ENCODE data around the gene ABCC2. TPM values are rescaled to one million over a fixed set of nuclear protein-coding genes. Genes with fewer than 3 reads are reported as not detected.

The ABCC2 gene
- total and polyA plus RNA-seq, 2 donors (not counting 1 experiment from before 2014, with no cell fraction given), result 0.17 to 0.66 TPM

GRCh38 chr10:99787782-99788445 lies 5.5 kb downstream of the ABCC2 start:
- H3K9me3 ChIP-seq (ENCODE audit: control insufficient read depth, insufficient read depth, low read depth, low read length), result no peaks in the 10 kb centered on the region
- DNase-seq (ENCODE audit: low read depth in 2 of 2), result no peak
- peak overlapping the region; percentile 71 for H3K4me2 ChIP-seq (ENCODE audit: extremely low read depth, insufficient read depth, low read length)

GRCh38 chr10:99788598-99789256 lies 6.3 kb downstream of the ABCC2 start:
- peak; percentile 94 for DNase-seq (ENCODE audit: low read depth in 2 of 2)
- peaks cover 14% of the 10 kb centered on the region for H3K4me1 ChIP-seq (ENCODE audit: control insufficient read depth, extremely low read depth, insufficient read depth, low read length)
- H3K27me3 ChIP-seq (ENCODE audit: control insufficient read depth, insufficient read depth, low read length), result no peaks in the 10 kb centered on the region
- TF ChIP-seq CTCF (conservative IDR thresholded peaks at IDR 0.05 in 1 of 2, IDR thresholded peaks at IDR 0.05 in 1 of 2; ENCODE audit: low read depth in 1 of 2, low read length in 2 of 2) (no peak), EZH2 (IDR thresholded peaks at IDR 0.05; ENCODE audit: low read length, missing control alignments) (no peak)
- H2AFZ ChIP-seq (ENCODE audit: low read length), result peak overlapping the region; percentile 43
- H3K9me3 ChIP-seq (ENCODE audit: control insufficient read depth, insufficient read depth, low read depth, low read length), result no peaks in the 10 kb centered on the region
- no peaks in the 10 kb centered on the region for H4K20me1 ChIP-seq (ENCODE audit: control insufficient read depth, extremely low read depth, insufficient read depth, low read length)
- H3K27ac ChIP-seq (ENCODE audit: insufficient read depth, low read length), result peak overlapping the region; percentile 4
- peak overlapping the region in 1 of 4 experiments; percentile 23 for H3K4me3 ChIP-seq (replicated peaks in 1 of 4; ENCODE audit: control extremely low read depth in 1 of 4, insufficient read depth in 1 of 4, low read depth in 3 of 4, low read length in 4 of 4)
- H3K9ac ChIP-seq (ENCODE audit: insufficient read depth, low read length), result no peak overlapping the region
- H3K79me2 ChIP-seq (ENCODE audit: control insufficient read depth, insufficient read depth, low read length), result no peaks in the 10 kb centered on the region
- peak overlapping the region; percentile 71 for H3K4me2 ChIP-seq (ENCODE audit: extremely low read depth, insufficient read depth, low read length)
- no peaks in the 10 kb centered on the region for H3K36me3 ChIP-seq (ENCODE audit: control insufficient read depth, insufficient read depth, low read length)

More at GRCh38 chr10:99787782-99788445, 5.5 kb downstream of the ABCC2 start:
- H3K4me3 ChIP-seq (replicated peaks in 1 of 4; ENCODE audit: control extremely low read depth in 1 of 4, insufficient read depth in 1 of 4, low read depth in 3 of 4, low read length in 4 of 4), result no peak overlapping the region
- no peaks in the 10 kb centered on the region for H3K36me3 ChIP-seq (ENCODE audit: control insufficient read depth, insufficient read depth, low read length)
- no peak overlapping the region for H2AFZ ChIP-seq (ENCODE audit: low read length)
- no peak overlapping the region for H3K9ac ChIP-seq (ENCODE audit: insufficient read depth, low read length)
- H3K27me3 ChIP-seq (ENCODE audit: control insufficient read depth, insufficient read depth, low read length), result no peaks in the 10 kb centered on the region
- TF ChIP-seq EZH2 (IDR thresholded peaks at IDR 0.05; ENCODE audit: low read length, missing control alignments), result no peak
- TF ChIP-seq CTCF (conservative IDR thresholded peaks at IDR 0.05 in 1 of 2, IDR thresholded peaks at IDR 0.05 in 1 of 2; ENCODE audit: low read depth in 1 of 2, low read length in 2 of 2), result no peak
- H3K27ac ChIP-seq (ENCODE audit: insufficient read depth, low read length), result peak overlapping the region; percentile 4
- peaks cover 16% of the 10 kb centered on the region for H3K4me1 ChIP-seq (ENCODE audit: control insufficient read depth, extremely low read depth, insufficient read depth, low read length)
- H3K79me2 ChIP-seq (ENCODE audit: control insufficient read depth, insufficient read depth, low read length), result no peaks in the 10 kb centered on the region
- no peaks in the 10 kb centered on the region for H4K20me1 ChIP-seq (ENCODE audit: control insufficient read depth, extremely low read depth, insufficient read depth, low read length)

GRCh38 chr10:99791831-99792230 lies 9.4 kb downstream of the ABCC2 start:
- no peaks in the 10 kb centered on the region for H3K9me3 ChIP-seq (ENCODE audit: control insufficient read depth, insufficient read depth, low read depth, low read length)
- H3K27ac ChIP-seq (ENCODE audit: insufficient read depth, low read length), result no peak overlapping the region
- no peaks in the 10 kb centered on the region for H4K20me1 ChIP-seq (ENCODE audit: control insufficient read depth, extremely low read depth, insufficient read depth, low read length)
- TF ChIP-seq CTCF (conservative IDR thresholded peaks at IDR 0.05 in 1 of 2, IDR thresholded peaks at IDR 0.05 in 1 of 2; ENCODE audit: low read depth in 1 of 2, low read length in 2 of 2) (no peak), EZH2 (IDR thresholded peaks at IDR 0.05; ENCODE audit: low read length, missing control alignments) (no peak)
- H2AFZ ChIP-seq (ENCODE audit: low read length), result no peak overlapping the region
- H3K27me3 ChIP-seq (ENCODE audit: control insufficient read depth, insufficient read depth, low read length), result no peaks in the 10 kb centered on the region
- H3K36me3 ChIP-seq (ENCODE audit: control insufficient read depth, insufficient read depth, low read length), result no peaks in the 10 kb centered on the region
- H3K4me3 ChIP-seq (replicated peaks in 1 of 4; ENCODE audit: control extremely low read depth in 1 of 4, insufficient read depth in 1 of 4, low read depth in 3 of 4, low read length in 4 of 4), result no peak overlapping the region
- no peak for DNase-seq (ENCODE audit: low read depth in 2 of 2)
- no peaks in the 10 kb centered on the region for H3K79me2 ChIP-seq (ENCODE audit: control insufficient read depth, insufficient read depth, low read length)
- H3K4me2 ChIP-seq (ENCODE audit: extremely low read depth, insufficient read depth, low read length), result no peak overlapping the region
- peaks cover 3% of the 10 kb centered on the region for H3K4me1 ChIP-seq (ENCODE audit: control insufficient read depth, extremely low read depth, insufficient read depth, low read length)
- no peak overlapping the region for H3K9ac ChIP-seq (ENCODE audit: insufficient read depth, low read length)
